Neural progenitor cell (in vitro differentiated cells): ENCODE data around the gene SLC35E1. TPM values are rescaled to one million over a fixed set of nuclear protein-coding genes. Genes with fewer than 3 reads are reported as not detected.

Experiments
- DNase-seq: peaks from one replicate; pipeline ENCODE4 v3.0.0-alpha.2; 2016; ENCODE audit warnings: low spot score
- H2AFZ ChIP-seq: fragments of 200-600 bp; sonication (generic); replicated peaks from 2 replicates; pipeline ENCODE4 v1.6.1; 2016; ENCODE audit warnings: antibody characterized with exemption
- H3F3A ChIP-seq: fragments of 200-600 bp; sonication (generic); 2 replicates; pipeline ENCODE4 v1.6.1; 2016; ENCODE audit warnings: antibody characterized with exemption, low read depth
- H3K27ac ChIP-seq: fragments of 200-600 bp; sonication (generic); 2 replicates; pipeline ENCODE4 v1.5.1; 2016; ENCODE audit warnings: mild to moderate bottlenecking
- H3K27me3 ChIP-seq: fragments of 200-600 bp; sonication (generic); 2 replicates; pipeline ENCODE4 v1.6.1; 2016; ENCODE audit warnings: mild to moderate bottlenecking, moderate library complexity
- H3K36me3 ChIP-seq: fragments of 200-600 bp; sonication (generic); 2 replicates; pipeline ENCODE4 v1.5.1; 2016
- H3K4me1 ChIP-seq: fragments of 200-600 bp; sonication (generic); 2 replicates; pipeline ENCODE4 v1.6.1; 2016; ENCODE audit warnings: mixed run types
- H3K4me2 ChIP-seq: fragments of 200-600 bp; sonication (generic); 2 replicates; pipeline ENCODE4 v1.6.1; 2016
- H3K4me3 ChIP-seq: fragments of 200-600 bp; sonication (generic); 2 replicates; pipeline ENCODE4 v1.5.1; 2016
- H3K79me2 ChIP-seq: fragments of 200-600 bp; sonication (generic); 2 replicates; pipeline ENCODE4 v1.6.1; 2016; ENCODE audit warnings: low read depth
- H3K9ac ChIP-seq: fragments of 200-600 bp; sonication (generic); 2 replicates; pipeline ENCODE4 v1.6.1; 2016
- H3K9me3 ChIP-seq: fragments of 200-600 bp; sonication (generic); 2 replicates; pipeline ENCODE4 v1.5.1; 2016; ENCODE audit warnings: low read depth
- H4K20me1 ChIP-seq: fragments of 200-600 bp; sonication (generic); 2 replicates; pipeline ENCODE4 v1.6.1; 2016; ENCODE audit warnings: low read depth
- H3K27ac Mint-ChIP-seq: 3 replicates; pipeline ENCODE4 v1.8.0; 2021; ENCODE audit warnings: mixed read lengths
- H3K27me3 Mint-ChIP-seq: 2 replicates; pipeline ENCODE4 v1.8.0; 2022; ENCODE audit warnings: low read depth, mild to moderate bottlenecking, inconsistent platforms, moderate library complexity, mixed read lengths; ENCODE audit not compliant: insufficient read depth
- H3K36me3 Mint-ChIP-seq: 3 replicates; pipeline ENCODE4 v1.8.0; 2021; ENCODE audit warnings: mixed read lengths
- H3K4me1 Mint-ChIP-seq: 3 replicates; pipeline ENCODE4 v1.8.0; 2021; ENCODE audit warnings: mixed read lengths
- H3K4me3 Mint-ChIP-seq: 3 replicates; pipeline ENCODE4 v1.8.0; 2021; ENCODE audit warnings: mild to moderate bottlenecking, moderate library complexity, mixed read lengths
- H3K9me3 Mint-ChIP-seq: 3 replicates; pipeline ENCODE4 v1.8.0; 2020; ENCODE audit warnings: mixed read lengths
- CTCF ChIP-seq: fragments of 200-600 bp; sonication (generic); IDR thresholded peaks from 2 replicates; pipeline ENCODE4 v1.5.1; 2017; ENCODE audit warnings: antibody characterized with exemption, mild to moderate bottlenecking
- EZH2 ChIP-seq: fragments of 200-600 bp; sonication (generic); IDR thresholded peaks from 2 replicates; pipeline ENCODE4 v1.6.1; 2017; ENCODE audit warnings: antibody characterized with exemption, mild to moderate bottlenecking, moderate library complexity
- EZH2phosphoT487 ChIP-seq: fragments of 200-600 bp; sonication (generic); IDR thresholded peaks from 2 replicates; pipeline ENCODE4 v1.6.1; 2017; ENCODE audit warnings: antibody characterized with exemption
- total RNA-seq: library from RNA; depleted of rRNA; stranded (reverse); fragments of >200 nt; gene quantifications from 2 replicates; pipeline ENCODE4 v1.2.3, GENCODE V29; 2015; ENCODE audit warnings: low replicate concordance

The SLC35E1 gene
- total RNA-seq, 1 donor from 2014 or later, result 16.4 TPM

- Mint-ChIP-seq H3K36me3 (peaks cover 3% of the 10 kb centered on the region), H3K27me3 (no peaks in the 10 kb centered on the region), H3K9me3 (no peaks in the 10 kb centered on the region), H3K4me1 (peaks cover 50% of the 10 kb centered on the region), H3K27ac (no peak overlapping the region), H3K4me3 (no peak overlapping the region)
- Histone ChIP-seq H3K9ac (no peak overlapping the region), H3K4me3 (no peak overlapping the region), H3K4me2 (no peak overlapping the region), H3K27me3 (no peaks in the 10 kb centered on the region), H3K4me1 (peaks cover 16% of the 10 kb centered on the region), H3K36me3 (no peaks in the 10 kb centered on the region), H3F3A (no peaks in the 10 kb centered on the region), H3K79me2 (peaks cover 95% of the 10 kb centered on the region), H4K20me1 (peaks cover 89% of the 10 kb centered on the region), H2AFZ (no peak overlapping the region), H3K27ac (no peak overlapping the region), H3K9me3 (no peaks in the 10 kb centered on the region)
- DNase-seq, result no peak
- no peak for TF ChIP-seq CTCF
- TF ChIP-seq EZH2, result no peak
- no peak for TF ChIP-seq EZH2phosphoT487
Measured at GRCh38 chr19:16590876-16591802, 18.9 kb upstream of the SLC35E1 start.

GRCh38 chr19:16589917-16590316, 17.7 kb upstream of the SLC35E1 start:
- Histone ChIP-seq H2AFZ (no peak overlapping the region), H4K20me1 (peaks cover 90% of the 10 kb centered on the region), H3K4me3 (no peak overlapping the region), H3F3A (peaks cover 5% of the 10 kb centered on the region), H3K9me3 (no peaks in the 10 kb centered on the region), H3K27me3 (no peaks in the 10 kb centered on the region), H3K9ac (no peak overlapping the region), H3K4me2 (no peak overlapping the region), H3K27ac (no peak overlapping the region), H3K4me1 (peaks cover 22% of the 10 kb centered on the region), H3K79me2 (peaks cover 95% of the 10 kb centered on the region), H3K36me3 (no peaks in the 10 kb centered on the region)
- H3K27ac Mint-ChIP-seq, result no peak overlapping the region
- peaks cover 61% of the 10 kb centered on the region for H3K4me1 Mint-ChIP-seq
- TF ChIP-seq EZH2, result no peak
- no peak for TF ChIP-seq CTCF
- TF ChIP-seq EZH2phosphoT487, result no peak
- no peaks in the 10 kb centered on the region for H3K9me3 Mint-ChIP-seq
- H3K27me3 Mint-ChIP-seq, result peaks cover 4% of the 10 kb centered on the region
- H3K36me3 Mint-ChIP-seq, result peaks cover 3% of the 10 kb centered on the region
- no peak overlapping the region for H3K4me3 Mint-ChIP-seq
- DNase-seq, result no peak

GRCh38 chr19:16588824-16589577, 16.8 kb upstream of the SLC35E1 start:
- Histone ChIP-seq H3K4me1 (peaks cover 32% of the 10 kb centered on the region), H3K27ac (no peak overlapping the region)
- H3K27me3 Mint-ChIP-seq, result peaks cover 4% of the 10 kb centered on the region

More at GRCh38 chr19:16588824-16589577, 16.8 kb upstream of the SLC35E1 start:
- TF ChIP-seq EZH2, result no peak
- Mint-ChIP-seq H3K4me1 (peaks cover 71% of the 10 kb centered on the region), H3K27ac (peak overlapping the region; percentile 15), H3K9me3 (no peaks in the 10 kb centered on the region), H3K4me3 (no peak overlapping the region), H3K36me3 (peaks cover 3% of the 10 kb centered on the region)
- H3K79me2 ChIP-seq, result peaks cover 91% of the 10 kb centered on the region
- H3K9me3 ChIP-seq, result no peaks in the 10 kb centered on the region
- no peak overlapping the region for H3K9ac ChIP-seq
- H3K27me3 ChIP-seq, result no peaks in the 10 kb centered on the region
- H3K4me2 ChIP-seq, result no peak overlapping the region
- no peak overlapping the region for H3K4me3 ChIP-seq
- H3K36me3 ChIP-seq, result no peaks in the 10 kb centered on the region
- peaks cover 14% of the 10 kb centered on the region for H3F3A ChIP-seq
- H4K20me1 ChIP-seq, result peaks cover 93% of the 10 kb centered on the region
- DNase-seq, result no peak
- no peak overlapping the region for H2AFZ ChIP-seq
